GM15510 (cell line): ENCODE results near the gene RAMACL.

Source experiments
- POLR2A ChIP-seq: IDR thresholded peaks from 3 replicates; pipeline ENCODE4 v1.6.1; 2011; ENCODE audit warnings: borderline replicate concordance; ENCODE audit not compliant: insufficient read length; ENCODE audit errors: extremely low read depth

RAMACL gene

DNA sequence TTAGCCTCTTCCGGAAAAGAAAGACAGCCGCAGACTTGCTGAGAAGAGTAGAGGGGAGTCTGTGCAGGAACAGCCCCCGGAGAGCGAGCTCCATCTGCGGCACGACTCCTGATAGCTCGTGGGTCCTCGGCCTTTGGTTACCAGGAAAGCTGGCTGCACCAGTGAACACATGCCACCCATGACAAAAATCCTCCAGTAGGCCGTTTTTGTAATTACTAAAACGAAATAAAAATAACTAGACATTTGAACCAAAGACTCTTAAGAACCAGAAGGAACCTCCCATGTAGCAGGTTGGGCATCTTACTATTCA, 42.2 kb downstream of the RAMACL start:
- TF ChIP-seq POLR2A: no peak

GRCh38 chr6:166543603-166544295, 42.7 kb downstream of the RAMACL start:
- TF ChIP-seq POLR2A: no peak

GRCh38 chr6:166542580-166542912, 43.9 kb downstream of the RAMACL start:
- no peak for TF ChIP-seq POLR2A

DNA sequence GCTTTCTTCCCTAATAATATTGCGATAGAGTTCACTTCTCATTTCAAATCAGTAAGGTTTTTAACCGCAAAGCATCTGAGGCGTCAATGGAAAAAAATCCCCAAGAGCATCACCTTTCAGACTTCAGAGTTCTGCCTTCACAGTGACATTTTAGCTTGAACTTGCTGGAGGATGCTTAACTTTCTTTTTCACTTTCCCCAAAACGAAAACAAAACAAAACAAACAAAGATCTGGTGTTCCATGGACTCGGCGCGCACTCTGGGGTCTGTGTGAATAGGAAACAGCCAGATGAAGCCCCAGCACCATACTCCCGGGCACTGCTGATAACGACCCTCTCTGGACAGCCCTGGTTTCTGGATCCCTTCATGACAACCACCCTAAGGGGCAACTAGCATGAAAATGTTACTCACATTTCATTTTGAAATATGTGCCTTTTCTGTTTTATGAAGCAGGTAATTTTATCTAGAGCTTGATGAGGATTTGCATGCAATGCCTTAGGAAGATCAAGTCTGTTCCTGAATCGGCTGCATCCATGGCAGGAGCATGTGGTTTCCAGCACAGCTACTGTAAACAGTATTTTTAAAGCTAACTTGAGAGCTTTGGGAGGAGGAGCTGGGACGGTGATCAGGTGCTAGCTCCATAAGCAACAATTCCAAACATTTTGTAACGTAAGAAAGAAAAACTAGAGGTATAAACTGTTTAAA, 44.5 kb downstream of the RAMACL start:
- no peak for TF ChIP-seq POLR2A

GRCh38 chr6:166541366-166541765, 45.1 kb downstream of the RAMACL start:
- no peak for TF ChIP-seq POLR2A

- TF ChIP-seq POLR2A: no peak
These were observed 45.7 kb downstream of the RAMACL start for GRCh38 chr6:166540631-166541331.

DNA sequence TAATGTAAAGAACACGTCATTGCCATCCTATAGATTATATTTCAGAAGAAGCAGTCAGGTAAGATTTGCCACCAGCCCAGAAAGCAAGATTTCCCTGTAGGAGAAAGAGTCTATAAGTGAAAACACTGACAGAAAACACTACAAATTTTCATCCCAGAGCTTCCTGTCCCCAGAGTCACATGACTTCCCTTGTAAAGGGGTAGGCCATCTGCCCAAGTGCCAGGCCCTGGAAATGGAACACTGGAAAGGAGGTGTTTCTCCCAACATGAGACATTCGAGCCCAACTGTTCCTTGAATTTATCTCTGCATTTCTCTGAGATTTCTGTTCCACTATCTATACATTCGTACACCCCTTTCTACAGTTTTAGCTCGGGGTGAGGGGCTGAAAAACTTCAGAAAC, 46.9 kb downstream of the RAMACL start:
- TF ChIP-seq POLR2A: no peak

GRCh38 chr6:166538297-166539010, 48.0 kb downstream of the RAMACL start:
- TF ChIP-seq POLR2A: no peak

GRCh38 chr6:166534658-166535406, 51.6 kb downstream of the RAMACL start:
- no peak for TF ChIP-seq POLR2A

- TF ChIP-seq POLR2A: no peak
These were observed 53.2 kb downstream of the RAMACL start for GRCh38 chr6:166533205-166533824.
